Subcutaneous abdominal adipose tissue (tissue), 5 donors: ENCODE measurements around the gene PRKCE.

Source experiments
- H3K27ac ChIP-seq: one replicate; pipeline ENCODE4 v1.7.0; 2013; ENCODE audit warnings: low read depth, mild to moderate bottlenecking, inconsistent platforms, low read length, moderate library complexity
- H3K27me3 ChIP-seq, 5 donors: one replicate each; pipeline ENCODE4 v1.7.0; 2013; ENCODE audit warnings: low read length in 5 of 5, inconsistent platforms in 1 of 5; ENCODE audit not compliant: control insufficient read depth in 5 of 5, insufficient read depth in 4 of 5
- H3K36me3 ChIP-seq, 5 donors: one replicate each; pipeline ENCODE4 v1.7.0; 2013; ENCODE audit warnings: low read length in 5 of 5; ENCODE audit not compliant: control insufficient read depth in 5 of 5, insufficient read depth in 5 of 5
- H3K4me1 ChIP-seq, 5 donors: one replicate each; pipeline ENCODE4 v1.7.0; 2013; ENCODE audit warnings: low read length in 5 of 5, mild to moderate bottlenecking in 3 of 5, moderate library complexity in 1 of 5; ENCODE audit not compliant: control insufficient read depth in 5 of 5, insufficient read depth in 5 of 5
- H3K4me3 ChIP-seq, 5 donors: one replicate each; pipeline ENCODE4 v1.7.0; 2013; ENCODE audit warnings: low read length in 5 of 5, low read depth in 1 of 5
- H3K9ac ChIP-seq, 5 donors: one replicate each; pipeline ENCODE4 v1.7.0; 2013; ENCODE audit warnings: low read length in 5 of 5, mild to moderate bottlenecking in 4 of 5, moderate library complexity in 3 of 5
- H3K9me3 ChIP-seq, 5 donors: one replicate each; pipeline ENCODE4 v1.7.0; 2013; ENCODE audit warnings: low read length in 5 of 5; ENCODE audit not compliant: control insufficient read depth in 5 of 5
- donor health status: healthy.
- donor health status: healthy.
- donor health status: healthy.
- donor health status: healthy.
- donor health status: healthy.

PRKCE gene

GRCh38 chr2:46227022-46227421 is 575.5 kb downstream of the PRKCE start:
- no peak overlapping the region for H3K9ac ChIP-seq
- H3K9me3 ChIP-seq = peaks cover 0 to 3% (median 0%) of the 10 kb centered on the region in 5 donors
- H3K27ac ChIP-seq = no peak overlapping the region
- no peaks in the 10 kb centered on the region for H3K27me3 ChIP-seq
- H3K36me3 ChIP-seq = no peaks in the 10 kb centered on the region
- no peak overlapping the region for H3K4me3 ChIP-seq
- peaks cover 4 to 34% (median 26%) of the 10 kb centered on the region in 5 donors for H3K4me1 ChIP-seq

GRCh38 chr2:46227674-46228289 is 576.3 kb downstream of the PRKCE start:
- Histone ChIP-seq H3K9me3 (peaks cover 0 to 3% (median 0%) of the 10 kb centered on the region in 5 donors), H3K27ac (no peak overlapping the region), H3K9ac (no peak overlapping the region), H3K36me3 (no peaks in the 10 kb centered on the region), H3K4me1 (peaks cover 4 to 34% (median 26%) of the 10 kb centered on the region in 5 donors), H3K4me3 (no peak overlapping the region), H3K27me3 (no peaks in the 10 kb centered on the region)

GRCh38 chr2:46229134-46230063 is 577.9 kb downstream of the PRKCE start:
- Histone ChIP-seq H3K4me1 (peaks cover 4 to 33% (median 26%) of the 10 kb centered on the region in 5 donors), H3K4me3 (no peak overlapping the region), H3K9ac (no peak overlapping the region), H3K36me3 (no peaks in the 10 kb centered on the region), H3K9me3 (peaks cover 0 to 3% (median 0%) of the 10 kb centered on the region in 5 donors), H3K27ac (no peak overlapping the region), H3K27me3 (no peaks in the 10 kb centered on the region)

GRCh38 chr2:46230115-46230571 is 578.7 kb downstream of the PRKCE start:
- Histone ChIP-seq H3K9me3 (no peaks in the 10 kb centered on the region), H3K4me1 (peaks cover 0 to 28% (median 20%) of the 10 kb centered on the region in 5 donors), H3K27ac (no peak overlapping the region)

GRCh38 chr2:46230677-46231425 is 579.4 kb downstream of the PRKCE start:
- Histone ChIP-seq H3K27me3 (no peaks in the 10 kb centered on the region), H3K9ac (no peak overlapping the region), H3K36me3 (no peaks in the 10 kb centered on the region), H3K9me3 (no peaks in the 10 kb centered on the region), H3K4me1 (peaks cover 0 to 23% (median 14%) of the 10 kb centered on the region in 5 donors), H3K4me3 (no peak overlapping the region), H3K27ac (no peak overlapping the region)

More at GRCh38 chr2:46230115-46230571, 578.7 kb downstream of the PRKCE start:
- Histone ChIP-seq H3K9ac (no peak overlapping the region), H3K4me3 (no peak overlapping the region), H3K36me3 (no peaks in the 10 kb centered on the region), H3K27me3 (no peaks in the 10 kb centered on the region)

GRCh38 chr2:46231721-46232120 is 580.2 kb downstream of the PRKCE start:
- Histone ChIP-seq H3K9ac (no peak overlapping the region), H3K27ac (no peak overlapping the region), H3K36me3 (no peaks in the 10 kb centered on the region), H3K4me3 (no peak overlapping the region), H3K9me3 (no peaks in the 10 kb centered on the region), H3K4me1 (peaks cover 0 to 22% (median 14%) of the 10 kb centered on the region in 5 donors), H3K27me3 (no peaks in the 10 kb centered on the region)

- no peaks in the 10 kb centered on the region for H3K9me3 ChIP-seq
- no peak overlapping the region for H3K9ac ChIP-seq
- H3K4me1 ChIP-seq = peaks cover 0 to 22% (median 14%) of the 10 kb centered on the region in 5 donors
- H3K4me3 ChIP-seq = no peak overlapping the region
- H3K27ac ChIP-seq = no peak overlapping the region
- H3K36me3 ChIP-seq = no peaks in the 10 kb centered on the region
- H3K27me3 ChIP-seq = no peaks in the 10 kb centered on the region
These were observed 581.4 kb downstream of the PRKCE start for GRCh38 chr2:46232860-46233259.

GRCh38 chr2:46236006-46236875 is 584.8 kb downstream of the PRKCE start:
- Histone ChIP-seq H3K27ac (no peak overlapping the region), H3K36me3 (no peaks in the 10 kb centered on the region), H3K9me3 (peaks cover 0 to 2% (median 0%) of the 10 kb centered on the region in 5 donors), H3K27me3 (no peaks in the 10 kb centered on the region), H3K9ac (no peak overlapping the region), H3K4me1 (peaks cover 0 to 3% (median 0%) of the 10 kb centered on the region in 5 donors), H3K4me3 (no peak overlapping the region)
